Mammary epithelial cell (primary cell): ENCODE data around the gene DNAJC30.

Experiments
- CTCF ChIP-seq, 2 donors: IDR thresholded peaks in 1 of 2; conservative IDR thresholded peaks in 1 of 2; 2 replicates each; pipeline ENCODE4 v1.5.1; 2011 to 2012; ENCODE audit warnings: inconsistent platforms in 2 of 2, low read length in 2 of 2, mild to moderate bottlenecking in 2 of 2, control low read depth in 1 of 2, low read depth in 1 of 2; ENCODE audit not compliant: insufficient read depth in 1 of 2; ENCODE audit errors: extremely low read depth in 1 of 2
- EZH2 ChIP-seq: IDR thresholded peaks from 2 replicates; pipeline ENCODE4 v1.6.1; 2012; ENCODE audit warnings: low read length, inconsistent platforms, borderline replicate concordance

- no peak for TF ChIP-seq CTCF (conservative IDR thresholded peaks at IDR 0.05 in 1 of 2, IDR thresholded peaks at IDR 0.05 in 1 of 2; ENCODE audit: extremely low read depth in 1 of 2, insufficient read depth in 1 of 2, low read depth in 1 of 2, low read length in 2 of 2)
- no peak for TF ChIP-seq EZH2
These were observed 30.7 kb downstream of the DNAJC30 start for GRCh38 chr7:73652541-73652949.
